Fibroblast of lung (primary cell): ENCODE data around the gene EIF1AD. TPM values are rescaled to one million over a fixed set of nuclear protein-coding genes. Genes with fewer than 3 reads are reported as not detected.
"Not testable (repeated sequence)": the region's sequence is repeated elsewhere in the genome, so short reads cannot be mapped to it uniquely, and the experiment has no call there.

ENCODE experiments used
- DNase-seq, 2 donors: peaks; one replicate each; pipeline versions ENCODE4 v3.0.0 to v3.0.0-alpha.2; 2010; ENCODE audit warnings: low read depth in 2 of 2
- H2AFZ ChIP-seq: 2 replicates; pipeline ENCODE4 v1.5.1; 2012; ENCODE audit warnings: low read length, control low read depth, inconsistent platforms
- H3K27ac ChIP-seq: 2 replicates; pipeline ENCODE4 v1.5.1; 2011; ENCODE audit warnings: low read length, control low read depth; ENCODE audit not compliant: insufficient read depth
- H3K27me3 ChIP-seq: 2 replicates; pipeline ENCODE4 v1.5.1; 2011; ENCODE audit warnings: mild to moderate bottlenecking, low read length; ENCODE audit not compliant: control insufficient read depth, insufficient read depth
- H3K36me3 ChIP-seq: 2 replicates; pipeline ENCODE4 v1.5.1; 2011; ENCODE audit warnings: low read length; ENCODE audit not compliant: control insufficient read depth, insufficient read depth
- H3K4me1 ChIP-seq: 2 replicates; pipeline ENCODE4 v1.5.1; 2011; ENCODE audit warnings: low read length; ENCODE audit not compliant: control insufficient read depth, insufficient read depth; ENCODE audit errors: extremely low read depth
- H3K4me2 ChIP-seq: 2 replicates; pipeline ENCODE4 v1.5.1; 2011; ENCODE audit warnings: low read length, control low read depth; ENCODE audit not compliant: insufficient read depth; ENCODE audit errors: extremely low read depth
- H3K4me3 ChIP-seq, 4 experiments: fragments of 200-600 bp in 1 of 4; sonication (generic) in 1 of 4; replicated peaks in 1 of 4; 2 replicates each; pipeline ENCODE4 v1.5.1; 2011 to 2016; ENCODE audit warnings: low read length in 4 of 4, low read depth in 3 of 4, mild to moderate bottlenecking in 3 of 4, control low read depth in 2 of 4, inconsistent platforms in 1 of 4, mixed read lengths in 1 of 4; ENCODE audit not compliant: insufficient read depth in 1 of 4; ENCODE audit errors: control extremely low read depth in 1 of 4
- H3K79me2 ChIP-seq: 2 replicates; pipeline ENCODE4 v1.5.1; 2012; ENCODE audit warnings: mild to moderate bottlenecking, low read length, inconsistent platforms; ENCODE audit not compliant: control insufficient read depth, insufficient read depth
- H3K9ac ChIP-seq: 2 replicates; pipeline ENCODE4 v1.5.1; 2011; ENCODE audit warnings: mild to moderate bottlenecking, low read length, control low read depth; ENCODE audit not compliant: insufficient read depth
- H3K9me3 ChIP-seq: 2 replicates; pipeline ENCODE4 v1.5.1; 2012; ENCODE audit warnings: low read depth, low read length; ENCODE audit not compliant: control insufficient read depth, insufficient read depth
- H4K20me1 ChIP-seq: 2 replicates; pipeline ENCODE4 v1.5.1; 2011; ENCODE audit warnings: low read length; ENCODE audit not compliant: control insufficient read depth, insufficient read depth; ENCODE audit errors: extremely low read depth
- CTCF ChIP-seq, 2 donors: IDR thresholded peaks in 1 of 2; conservative IDR thresholded peaks in 1 of 2; 1 replicate in 1 of 2; 2 replicates in 1 of 2; pipeline ENCODE4 v1.5.1; 2011 to 2012; ENCODE audit warnings: low read length in 2 of 2, control low read depth in 1 of 2, inconsistent platforms in 1 of 2, low read depth in 1 of 2, mild to moderate bottlenecking in 1 of 2
- EZH2 ChIP-seq: IDR thresholded peaks from 2 replicates; pipeline ENCODE4 v1.5.1; 2012; ENCODE audit warnings: low read length, control low read depth, mild to moderate bottlenecking; ENCODE audit errors: missing control alignments
- polyA plus RNA-seq, 2 donors: library from polyadenylated mRNA; depleted of rRNA in 1 of 2; stranded (reverse) in 1 of 2; unstranded in 1 of 2; fragments of >200 nt; gene quantifications; 2 replicates each; pipeline ENCODE4 v1.2.1, GENCODE V29; 2011 to 2012; ENCODE audit warnings: missing spikeins in 1 of 2
- total RNA-seq: library from RNA; depleted of rRNA; stranded (reverse); fragments of >200 nt; gene quantifications from 2 replicates; pipeline ENCODE4 v1.2.1, GENCODE V29; 2014

Gene EIF1AD
- total and polyA plus RNA-seq, 2 donors (not counting 1 experiment from before 2014, with no cell fraction given), result 23.5 to 26.2 TPM

- Histone ChIP-seq H3K4me3 (no peak overlapping the region), H3K9ac (no peak overlapping the region), H3K4me1 (no peaks in the 10 kb centered on the region), H3K27me3 (no peaks in the 10 kb centered on the region), H3K36me3 (no peaks in the 10 kb centered on the region), H3K9me3 (no peaks in the 10 kb centered on the region), H3K79me2 (no peaks in the 10 kb centered on the region), H3K27ac (no peak overlapping the region), H3K4me2 (no peak overlapping the region), H4K20me1 (no peaks in the 10 kb centered on the region), H2AFZ (no peak overlapping the region)
- TF ChIP-seq EZH2 (no peak), CTCF (conservative IDR thresholded peaks at IDR 0.05 in 1 of 2, IDR thresholded peaks at IDR 0.05 in 1 of 2; ENCODE audit: low read depth in 1 of 2, low read length in 2 of 2) (no peak)
- no peak for DNase-seq
Measured at GRCh38 chr11:66032957-66033735, 31.2 kb upstream of the EIF1AD start.

GRCh38 chr11:66026017-66026529 is 24.1 kb upstream of the EIF1AD start, which contains the start of gene CATSPER1:
Gene CATSPER1 (minus strand): TSS chr11:66026479. CDS start chr11:66026379, 100 bp downstream.
- Histone ChIP-seq H3K4me1 (peaks cover 5% of the 10 kb centered on the region), H3K27me3 (no peaks in the 10 kb centered on the region)
- TF ChIP-seq CTCF (conservative IDR thresholded peaks at IDR 0.05 in 1 of 2, IDR thresholded peaks at IDR 0.05 in 1 of 2; ENCODE audit: low read depth in 1 of 2, low read length in 2 of 2), result no peak
- TF ChIP-seq EZH2, result no peak

GRCh38 chr11:66023186-66023440 is 21.2 kb upstream of the EIF1AD start:
- not testable (repeated sequence) for H3K79me2 ChIP-seq, H3K4me1 ChIP-seq, DNase-seq, H3K4me2 ChIP-seq, H4K20me1 ChIP-seq, H3K4me3 ChIP-seq, H2AFZ ChIP-seq, H3K36me3 ChIP-seq, H3K9ac ChIP-seq, H3K27ac ChIP-seq, H3K9me3 ChIP-seq, H3K27me3 ChIP-seq

More at GRCh38 chr11:66026017-66026529, 24.1 kb upstream of the EIF1AD start, which contains the start of gene CATSPER1:
- Histone ChIP-seq H3K9ac (no peak within 1 kb of the TSS), H4K20me1 (no peaks in the 10 kb centered on the region), H3K79me2 (no peaks in the 10 kb centered on the region), H3K4me3 (no peak within 1 kb of the TSS), H3K9me3 (no peaks in the 10 kb centered on the region), H2AFZ (no peak within 1 kb of the TSS), H3K36me3 (no peaks in the 10 kb centered on the region), H3K4me2 (no peak within 1 kb of the TSS), H3K27ac (no peak within 1 kb of the TSS)
- no peak for DNase-seq
